ENCODE data around the gene ZNF570.

DNA sequence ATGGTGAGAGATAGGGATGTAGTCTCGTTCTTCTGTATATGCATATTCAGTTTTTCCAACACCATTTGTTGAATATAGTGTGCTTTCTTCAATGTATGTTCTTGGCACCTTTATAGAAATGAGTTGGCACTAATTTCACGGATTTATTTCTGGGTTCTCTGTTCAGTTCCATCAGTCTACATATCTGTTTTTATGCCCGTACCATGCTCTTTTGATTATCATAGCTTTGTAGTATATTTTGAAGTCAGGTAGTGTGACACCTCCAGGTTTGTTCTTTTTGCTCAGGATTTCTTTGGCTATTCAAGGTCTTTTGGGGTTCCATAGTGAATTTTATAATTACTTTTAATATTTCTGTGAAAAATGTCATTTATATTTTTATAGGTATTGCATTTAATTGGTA, 23.1 kb downstream of the ZNF570 start:
- TF ChIP-seq, protein P1, sequence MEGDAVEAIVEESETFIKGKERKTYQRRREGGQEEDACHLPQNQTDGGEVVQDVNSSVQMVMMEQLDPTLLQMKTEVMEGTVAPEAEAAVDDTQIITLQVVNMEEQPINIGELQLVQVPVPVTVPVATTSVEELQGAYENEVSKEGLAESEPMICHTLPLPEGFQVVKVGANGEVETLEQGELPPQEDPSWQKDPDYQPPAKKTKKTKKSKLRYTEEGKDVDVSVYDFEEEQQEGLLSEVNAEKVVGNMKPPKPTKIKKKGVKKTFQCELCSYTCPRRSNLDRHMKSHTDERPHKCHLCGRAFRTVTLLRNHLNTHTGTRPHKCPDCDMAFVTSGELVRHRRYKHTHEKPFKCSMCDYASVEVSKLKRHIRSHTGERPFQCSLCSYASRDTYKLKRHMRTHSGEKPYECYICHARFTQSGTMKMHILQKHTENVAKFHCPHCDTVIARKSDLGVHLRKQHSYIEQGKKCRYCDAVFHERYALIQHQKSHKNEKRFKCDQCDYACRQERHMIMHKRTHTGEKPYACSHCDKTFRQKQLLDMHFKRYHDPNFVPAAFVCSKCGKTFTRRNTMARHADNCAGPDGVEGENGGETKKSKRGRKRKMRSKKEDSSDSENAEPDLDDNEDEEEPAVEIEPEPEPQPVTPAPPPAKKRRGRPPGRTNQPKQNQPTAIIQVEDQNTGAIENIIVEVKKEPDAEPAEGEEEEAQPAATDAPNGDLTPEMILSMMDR (IDR thresholded peaks at IDR 0.05) = no peak
- no peak for TF ChIP-seq POLR2A (IDR thresholded peaks at IDR 0.05)
